Chondrocyte (in vitro differentiated cells): ENCODE measurements around the gene ANKFN1. TPM values are rescaled to one million over a fixed set of nuclear protein-coding genes. Genes with fewer than 3 reads are reported as not detected.

ENCODE experiments used
- DNase-seq: peaks from one replicate; pipeline ENCODE4 v3.0.0; 2021; ENCODE audit warnings: mixed read lengths, low spot score
- H3K27ac Mint-ChIP-seq: one replicate; pipeline ENCODE4 v1.8.0; 2021; ENCODE audit warnings: mild to moderate bottlenecking, moderate library complexity, mixed read lengths; ENCODE audit not compliant: unreplicated experiment
- H3K27me3 Mint-ChIP-seq: 2 replicates; pipeline ENCODE4 v1.8.0; 2021; ENCODE audit warnings: low read depth, mixed read lengths
- H3K36me3 Mint-ChIP-seq: 2 replicates; pipeline ENCODE4 v1.8.0; 2021; ENCODE audit warnings: low read depth, mixed read lengths
- H3K4me1 Mint-ChIP-seq: 2 replicates; pipeline ENCODE4 v1.8.0; 2021; ENCODE audit warnings: low read depth, mild to moderate bottlenecking, mixed read lengths
- H3K4me3 Mint-ChIP-seq: one replicate; pipeline ENCODE4 v1.8.0; 2021; ENCODE audit warnings: mild to moderate bottlenecking, moderate library complexity, mixed read lengths; ENCODE audit not compliant: unreplicated experiment
- H3K9me3 Mint-ChIP-seq: 2 replicates; pipeline ENCODE4 v1.8.0; 2021; ENCODE audit warnings: low read depth, mixed read lengths
- long read RNA-seq: library from polyadenylated mRNA; stranded (forward); transcript quantifications from one replicate; pipeline ENCODE4 v2.0.0, GENCODE V29; 2021
- total RNA-seq: library from RNA; stranded (reverse); gene quantifications from 3 replicates; pipeline ENCODE4 v1.2.1, GENCODE V29; 2021
- TF ChIP-seq, protein P1 (sequence below): fragments of 200-600 bp; sonication (generic); IDR thresholded peaks from 2 replicates; pipeline ENCODE4 v1.5.0; 2021; ENCODE audit warnings: antibody characterized with exemption, mild to moderate bottlenecking, moderate library complexity

ANKFN1 gene, protein sequence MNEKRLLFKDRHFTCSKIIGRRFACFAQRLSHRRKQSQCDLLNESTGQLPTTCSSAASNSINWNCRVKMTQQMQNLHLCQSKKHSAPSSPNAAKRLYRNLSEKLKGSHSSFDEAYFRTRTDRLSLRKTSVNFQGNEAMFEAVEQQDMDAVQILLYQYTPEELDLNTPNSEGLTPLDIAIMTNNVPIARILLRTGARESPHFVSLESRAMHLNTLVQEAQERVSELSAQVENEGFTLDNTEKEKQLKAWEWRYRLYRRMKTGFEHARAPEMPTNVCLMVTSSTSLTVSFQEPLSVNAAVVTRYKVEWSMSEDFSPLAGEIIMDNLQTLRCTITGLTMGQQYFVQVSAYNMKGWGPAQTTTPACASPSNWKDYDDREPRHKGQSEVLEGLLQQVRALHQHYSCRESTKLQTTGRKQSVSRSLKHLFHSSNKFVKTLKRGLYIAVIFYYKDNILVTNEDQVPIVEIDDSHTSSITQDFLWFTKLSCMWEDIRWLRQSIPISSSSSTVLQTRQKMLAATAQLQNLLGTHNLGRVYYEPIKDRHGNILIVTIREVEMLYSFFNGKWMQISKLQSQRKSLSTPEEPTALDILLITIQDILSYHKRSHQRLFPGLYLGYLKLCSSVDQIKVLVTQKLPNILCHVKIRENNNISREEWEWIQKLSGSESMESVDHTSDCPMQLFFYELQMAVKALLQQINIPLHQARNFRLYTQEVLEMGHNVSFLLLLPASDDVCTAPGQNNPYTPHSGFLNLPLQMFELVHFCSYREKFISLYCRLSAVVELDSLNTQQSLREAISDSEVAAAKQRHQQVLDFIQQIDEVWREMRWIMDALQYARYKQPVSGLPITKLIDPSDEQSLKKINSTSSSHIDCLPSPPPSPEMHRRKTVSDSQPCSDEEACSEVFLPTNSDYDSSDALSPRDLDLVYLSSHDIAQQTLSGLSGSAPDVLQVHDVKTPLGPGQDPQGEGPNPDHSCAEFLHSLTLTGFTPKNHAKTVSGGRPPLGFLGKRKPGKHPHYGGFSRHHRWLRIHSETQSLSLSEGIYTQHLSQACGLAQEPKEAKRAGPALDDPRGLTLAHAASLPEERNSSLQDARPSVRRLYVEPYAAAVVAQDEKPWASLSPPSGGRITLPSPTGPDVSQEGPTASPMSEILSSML
- total RNA-seq: not detected in 3 replicates
- long read RNA-seq: 0 reads

DNA sequence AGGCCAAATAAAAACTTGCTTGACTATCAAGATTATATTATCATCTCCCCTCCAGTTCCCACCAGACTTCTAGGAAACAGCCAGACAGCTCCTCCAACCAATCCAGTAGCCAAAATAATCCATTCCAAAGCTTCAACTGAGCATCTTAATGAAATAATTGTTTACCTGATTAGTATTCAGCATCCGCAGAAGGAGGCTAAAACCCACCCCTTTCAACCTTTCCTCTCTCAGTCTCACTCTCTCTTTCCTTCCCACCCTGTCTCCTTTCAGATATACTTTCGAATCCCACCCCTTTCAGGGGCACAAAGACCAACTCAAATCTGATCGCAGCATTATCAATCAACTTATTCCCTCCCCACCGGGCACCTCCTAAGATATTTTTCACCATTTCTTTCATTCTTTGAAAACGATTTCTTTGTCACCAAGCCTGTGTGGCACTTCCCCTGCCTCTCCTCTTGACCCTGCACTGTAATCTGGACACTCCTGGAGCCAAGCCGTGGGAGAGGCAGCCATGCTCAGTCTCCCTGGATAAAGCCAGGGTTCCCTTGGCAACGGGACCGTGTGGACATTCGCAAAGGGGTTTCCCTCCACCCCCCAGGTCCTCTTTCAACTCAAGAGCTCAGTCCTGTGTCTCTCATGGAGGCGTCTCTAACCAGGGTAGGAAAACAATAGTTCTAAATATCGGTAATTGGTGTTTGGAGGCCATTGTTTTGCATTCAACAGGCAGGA is at the start of gene ANKFN1:
Gene ANKFN1, plus strand, starts transcription at position 602 of the 729 bp plus-strand sequence. CDS start 59,193 bp downstream, outside the sequence.
- H3K36me3 Mint-ChIP-seq: no peaks in the 10 kb centered on the region
- no peaks in the 10 kb centered on the region for H3K4me1 Mint-ChIP-seq
- H3K27me3 Mint-ChIP-seq: peaks cover 12% of the 10 kb centered on the region
- H3K9me3 Mint-ChIP-seq: no peaks in the 10 kb centered on the region
- TF ChIP-seq, protein P1, sequence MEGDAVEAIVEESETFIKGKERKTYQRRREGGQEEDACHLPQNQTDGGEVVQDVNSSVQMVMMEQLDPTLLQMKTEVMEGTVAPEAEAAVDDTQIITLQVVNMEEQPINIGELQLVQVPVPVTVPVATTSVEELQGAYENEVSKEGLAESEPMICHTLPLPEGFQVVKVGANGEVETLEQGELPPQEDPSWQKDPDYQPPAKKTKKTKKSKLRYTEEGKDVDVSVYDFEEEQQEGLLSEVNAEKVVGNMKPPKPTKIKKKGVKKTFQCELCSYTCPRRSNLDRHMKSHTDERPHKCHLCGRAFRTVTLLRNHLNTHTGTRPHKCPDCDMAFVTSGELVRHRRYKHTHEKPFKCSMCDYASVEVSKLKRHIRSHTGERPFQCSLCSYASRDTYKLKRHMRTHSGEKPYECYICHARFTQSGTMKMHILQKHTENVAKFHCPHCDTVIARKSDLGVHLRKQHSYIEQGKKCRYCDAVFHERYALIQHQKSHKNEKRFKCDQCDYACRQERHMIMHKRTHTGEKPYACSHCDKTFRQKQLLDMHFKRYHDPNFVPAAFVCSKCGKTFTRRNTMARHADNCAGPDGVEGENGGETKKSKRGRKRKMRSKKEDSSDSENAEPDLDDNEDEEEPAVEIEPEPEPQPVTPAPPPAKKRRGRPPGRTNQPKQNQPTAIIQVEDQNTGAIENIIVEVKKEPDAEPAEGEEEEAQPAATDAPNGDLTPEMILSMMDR: no peak
- no peak within 1 kb of the TSS for H3K4me3 Mint-ChIP-seq
- no peak within 1 kb of the TSS for H3K27ac Mint-ChIP-seq
- no peak for DNase-seq

DNA sequence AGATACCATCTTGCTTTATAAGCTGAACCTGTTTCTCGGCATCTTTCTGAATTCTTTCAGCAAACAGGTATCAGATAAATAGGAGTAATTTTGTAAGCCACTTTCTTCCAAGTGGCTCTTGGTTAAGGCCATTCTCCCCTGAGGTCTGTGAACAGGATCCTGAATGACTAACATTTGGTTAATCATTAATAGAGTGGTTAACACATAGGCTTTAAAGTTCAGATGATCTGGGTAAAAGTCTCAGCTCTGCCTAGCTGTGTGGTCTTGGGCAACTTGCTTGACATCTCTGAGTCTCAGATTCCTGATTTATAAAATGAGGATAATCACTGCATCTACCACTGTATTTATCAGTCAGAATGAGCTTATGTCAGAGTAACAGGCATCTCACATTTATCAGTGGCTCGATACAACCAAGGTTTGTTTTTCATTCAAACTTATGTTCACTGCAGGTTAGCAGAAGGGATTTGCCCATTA is 44.4 kb upstream of the ANKFN1 start:
- H3K4me3 Mint-ChIP-seq: no peak overlapping the region
- no peaks in the 10 kb centered on the region for H3K4me1 Mint-ChIP-seq
- H3K9me3 Mint-ChIP-seq: no peaks in the 10 kb centered on the region
- TF ChIP-seq, protein P1: no peak
- no peak for DNase-seq
- H3K27ac Mint-ChIP-seq: no peak overlapping the region
- peaks cover 17% of the 10 kb centered on the region for H3K27me3 Mint-ChIP-seq
- no peaks in the 10 kb centered on the region for H3K36me3 Mint-ChIP-seq

DNA sequence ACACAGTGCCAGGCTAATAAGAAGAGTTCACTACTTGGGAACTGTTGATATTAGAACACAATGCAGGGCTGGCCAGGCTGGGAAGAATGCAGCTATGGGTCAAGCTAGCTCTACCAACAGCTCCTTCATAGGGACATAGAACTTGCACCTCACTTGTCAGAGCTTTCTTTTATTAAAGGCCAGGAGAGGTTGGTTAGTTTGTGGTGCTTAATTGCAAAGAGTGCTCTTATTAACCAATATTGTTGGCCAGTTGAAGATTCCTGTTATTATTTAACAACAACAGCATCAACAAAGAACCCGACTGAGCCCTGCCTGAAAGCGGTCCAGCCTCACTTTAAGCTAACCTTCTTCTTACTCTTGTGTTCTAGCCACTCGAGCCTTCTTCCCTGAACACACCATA is 43.4 kb upstream of the ANKFN1 start:
- Mint-ChIP-seq H3K9me3 (no peaks in the 10 kb centered on the region), H3K4me1 (no peaks in the 10 kb centered on the region), H3K36me3 (no peaks in the 10 kb centered on the region), H3K4me3 (no peak overlapping the region), H3K27ac (no peak overlapping the region), H3K27me3 (peaks cover 13% of the 10 kb centered on the region)
- DNase-seq: no peak
- TF ChIP-seq, protein P1: no peak

DNA sequence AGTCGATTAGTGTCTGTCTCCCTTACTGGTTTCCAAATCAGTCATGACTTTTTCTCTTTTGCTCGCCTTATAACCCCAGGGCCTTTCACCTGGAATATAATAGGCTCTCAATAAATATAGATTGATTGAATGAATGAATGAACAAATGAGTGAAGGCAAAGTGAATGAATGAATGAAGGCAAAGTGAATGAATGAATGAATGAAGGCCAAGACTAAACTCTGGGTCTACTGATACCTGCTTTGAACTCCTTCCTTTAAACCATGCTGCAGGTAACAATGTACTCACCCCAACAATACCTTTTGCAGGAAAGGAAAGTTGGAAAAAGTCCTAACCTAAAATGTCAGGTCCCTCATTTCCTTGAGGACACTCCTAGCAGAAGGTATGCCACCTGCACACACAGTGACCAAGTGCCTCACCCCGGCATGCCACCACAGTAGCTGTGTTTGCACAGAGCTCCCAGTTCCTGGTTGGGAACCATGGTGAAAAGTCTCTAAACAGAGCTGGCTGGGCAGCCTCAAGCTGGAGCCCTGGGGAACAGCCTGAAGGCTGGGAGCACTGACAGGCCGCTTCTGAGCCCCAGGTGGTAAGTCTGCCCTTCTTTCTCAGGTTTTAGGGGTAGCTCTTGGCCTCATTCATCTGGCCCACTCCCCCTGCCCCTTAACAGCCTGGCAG is 42.7 kb upstream of the ANKFN1 start:
- DNase-seq: no peak
- Mint-ChIP-seq H3K4me1 (no peaks in the 10 kb centered on the region), H3K27me3 (peaks cover 9% of the 10 kb centered on the region), H3K9me3 (no peaks in the 10 kb centered on the region), H3K36me3 (no peaks in the 10 kb centered on the region), H3K4me3 (no peak overlapping the region), H3K27ac (no peak overlapping the region)
- TF ChIP-seq, protein P1: no peak
